ENCODE results near the gene SLC22A7.

- TF ChIP-seq CTCF (IDR thresholded peaks at IDR 0.05; ENCODE audit: insufficient read depth, low read length, poor library complexity, severe bottlenecking) (no peak), EZH2phosphoT487 (conservative IDR thresholded peaks at IDR 0.05; ENCODE audit: low read length) (no peak)
Observed at GRCh38 chr6:43268782-43269272, 29.2 kb upstream of the SLC22A7 start.
